ENCODE results near the gene FKBP2. TPM values are rescaled to one million over a fixed set of nuclear protein-coding genes. Genes with fewer than 3 reads are reported as not detected.
A peak's percentile ranks its signal among the peaks of the same experiment; 100 is the strongest.

The FKBP2 gene
- 32.7 TPM for total RNA-seq (ENCODE audit: insufficient read depth, low replicate concordance)

- peak; percentile 98 for DNase-seq (ENCODE audit: low spot score)
Observed at GRCh38 chr11:64240435-64241240, at the start of gene FKBP2. Gene FKBP2, plus strand, starts transcription at chr11:64241095. Its CDS starts 1,293 bp downstream, at chr11:64242388.

DNA sequence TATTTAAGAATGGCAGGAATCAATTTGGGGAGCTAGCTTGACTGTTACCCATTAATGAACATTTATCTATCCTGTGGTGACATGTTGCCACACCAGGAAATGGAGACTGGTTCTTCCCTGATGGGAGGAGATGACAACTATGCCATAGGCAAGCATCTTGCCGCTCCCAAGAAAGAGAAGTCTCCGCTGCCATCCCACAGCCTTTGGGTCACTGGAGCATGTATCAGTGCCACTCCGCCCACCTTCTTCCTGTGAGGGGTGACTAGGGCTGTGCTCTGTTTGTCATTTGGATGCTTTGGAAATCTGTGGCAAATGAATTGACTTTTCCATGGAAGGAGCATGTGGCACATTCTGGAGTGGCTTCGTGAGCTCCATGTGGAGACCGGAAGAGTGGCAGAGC lies 48.5 kb upstream of the FKBP2 start:
- no peak for DNase-seq (ENCODE audit: low spot score)

GRCh38 chr11:64196626-64197025 lies 44.3 kb upstream of the FKBP2 start:
- DNase-seq (ENCODE audit: low spot score), result no peak

- no peak for DNase-seq (ENCODE audit: low spot score)
Observed at GRCh38 chr11:64198511-64198910, 42.4 kb upstream of the FKBP2 start.

GRCh38 chr11:64201543-64201942 lies 39.4 kb upstream of the FKBP2 start:
- no peak for DNase-seq (ENCODE audit: low spot score)

GRCh38 chr11:64202992-64203391 lies 37.9 kb upstream of the FKBP2 start:
- DNase-seq (ENCODE audit: low spot score), result no peak

GRCh38 chr11:64203421-64204079 lies 37.3 kb upstream of the FKBP2 start:
- DNase-seq (ENCODE audit: low spot score), result no peak

DNA sequence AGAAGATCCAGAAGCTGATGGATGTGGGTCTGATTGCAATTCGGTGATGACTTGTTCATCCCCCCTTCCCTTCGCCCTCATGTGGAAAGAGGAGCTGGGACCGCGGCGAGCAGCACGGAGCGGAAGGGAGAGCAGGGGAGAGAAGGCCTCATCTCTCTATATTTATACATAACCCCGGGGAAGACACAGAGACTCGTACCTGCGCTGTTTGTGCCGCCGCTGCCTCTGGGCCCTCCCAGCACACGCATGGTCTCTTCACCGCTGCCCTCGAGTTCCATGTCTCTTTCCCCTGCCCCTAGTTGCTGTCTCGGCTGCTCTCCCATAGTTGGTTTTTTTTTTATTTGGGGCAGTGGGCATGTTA lies 36.8 kb upstream of the FKBP2 start:
- no peak for DNase-seq (ENCODE audit: low spot score)

DNA sequence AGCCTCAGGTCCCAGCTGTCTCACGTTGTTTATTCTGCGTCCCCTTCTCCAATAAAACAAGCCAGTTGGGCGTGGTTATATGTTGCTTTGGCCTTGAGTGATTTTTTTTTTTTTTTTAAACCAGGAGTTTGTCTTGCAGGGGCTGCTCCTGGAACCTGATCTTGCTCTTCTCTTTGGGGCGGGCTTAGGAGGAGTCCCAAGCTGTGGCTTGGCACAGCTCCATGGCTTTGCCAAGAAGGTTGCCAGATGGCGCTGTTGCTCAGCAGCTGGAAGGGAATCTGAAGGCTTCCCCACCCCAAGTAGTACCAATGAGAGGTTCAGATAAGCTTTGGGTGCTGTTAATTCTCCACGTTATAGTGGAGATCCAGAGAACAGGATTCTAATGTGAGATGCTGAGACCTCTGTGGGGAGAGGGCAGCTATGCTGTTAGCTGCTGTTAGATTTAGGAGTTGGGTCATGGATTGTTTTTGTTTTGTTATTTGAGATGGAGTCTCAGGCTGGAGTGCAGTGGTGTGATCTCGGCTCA lies 36.4 kb upstream of the FKBP2 start:
- peak; percentile 93 for DNase-seq (ENCODE audit: low spot score)

GRCh38 chr11:64206457-64207255 lies 34.2 kb upstream of the FKBP2 start, which contains the start of gene FERMT3:
Gene FERMT3, plus strand, starts transcription at chr11:64206721. Its CDS starts 644 bp downstream, at chr11:64207365.
- no peak for DNase-seq (ENCODE audit: low spot score)

DNA sequence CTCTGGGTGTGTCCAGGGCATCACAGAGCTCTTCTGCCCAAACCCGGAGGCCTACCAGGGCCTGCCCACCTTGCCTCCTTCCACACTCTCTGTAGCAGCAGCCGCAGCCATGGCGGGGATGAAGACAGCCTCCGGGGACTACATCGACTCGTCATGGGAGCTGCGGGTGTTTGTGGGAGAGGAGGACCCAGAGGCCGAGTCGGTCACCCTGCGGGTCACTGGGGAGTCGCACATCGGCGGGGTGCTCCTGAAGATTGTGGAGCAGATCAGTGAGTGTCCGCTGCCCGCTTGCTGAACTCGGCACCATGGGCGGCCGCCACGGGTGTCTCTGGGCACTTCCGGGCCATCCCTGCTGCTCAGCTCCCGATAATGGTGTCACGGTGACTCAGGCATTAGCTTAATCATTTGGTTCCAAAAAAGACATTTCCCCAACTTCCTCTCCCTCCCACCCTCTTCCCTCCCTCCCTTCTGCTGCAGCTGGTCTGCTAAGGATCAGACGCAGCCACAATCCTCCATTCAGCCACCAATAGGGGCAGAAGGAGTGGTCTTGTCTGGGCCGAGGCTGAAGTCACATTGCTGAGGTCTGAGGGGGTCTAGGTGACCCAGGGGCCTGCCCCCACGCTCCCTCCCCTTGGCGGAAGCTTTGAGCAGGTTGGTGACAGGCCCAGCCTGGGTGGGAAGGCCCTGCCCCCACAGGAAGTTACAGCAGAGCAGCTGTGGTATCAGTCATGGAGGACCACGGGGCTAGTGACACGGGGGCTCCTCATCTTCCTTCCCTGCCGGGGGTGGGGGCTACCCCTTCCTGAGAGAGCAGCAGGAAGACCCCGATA lies 33.4 kb upstream of the FKBP2 start:
- peak; percentile 39 for DNase-seq (ENCODE audit: low spot score)

DNA sequence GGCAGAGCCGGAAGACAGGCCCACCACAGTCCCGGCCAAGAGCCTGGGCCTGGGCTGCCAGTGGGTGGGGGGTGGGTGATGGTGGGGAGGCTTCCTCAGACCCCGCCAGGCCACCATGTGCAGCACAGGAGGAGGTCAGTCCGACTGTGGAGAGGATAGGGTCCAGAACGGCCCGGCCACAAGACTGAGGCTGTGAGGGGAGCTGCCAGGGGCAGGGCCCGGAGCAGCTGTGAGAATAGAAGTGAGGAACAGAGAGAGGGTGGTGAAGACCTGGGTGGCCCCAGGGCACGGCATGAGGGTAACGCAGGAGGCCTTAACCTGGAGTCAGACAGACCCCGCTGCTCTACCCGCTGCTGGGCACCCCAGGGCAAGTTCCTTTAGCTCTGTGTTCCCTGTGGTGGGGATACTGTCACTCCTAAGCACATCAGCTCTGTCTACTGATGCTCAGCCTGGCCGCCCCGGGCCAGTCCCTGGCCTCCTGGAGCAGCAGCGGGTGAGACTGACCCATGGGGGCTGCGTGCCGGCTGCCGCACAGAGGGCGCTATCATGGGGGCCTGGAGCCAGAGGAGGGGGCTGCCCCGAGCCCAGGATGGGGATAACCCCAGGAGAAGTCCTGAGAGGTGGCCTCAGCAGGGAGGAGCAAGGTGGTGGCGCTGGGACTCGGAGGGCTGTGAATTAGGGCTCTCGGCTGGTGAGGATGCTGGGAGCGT lies 32.7 kb upstream of the FKBP2 start:
- DNase-seq (ENCODE audit: low spot score), result no peak

DNA sequence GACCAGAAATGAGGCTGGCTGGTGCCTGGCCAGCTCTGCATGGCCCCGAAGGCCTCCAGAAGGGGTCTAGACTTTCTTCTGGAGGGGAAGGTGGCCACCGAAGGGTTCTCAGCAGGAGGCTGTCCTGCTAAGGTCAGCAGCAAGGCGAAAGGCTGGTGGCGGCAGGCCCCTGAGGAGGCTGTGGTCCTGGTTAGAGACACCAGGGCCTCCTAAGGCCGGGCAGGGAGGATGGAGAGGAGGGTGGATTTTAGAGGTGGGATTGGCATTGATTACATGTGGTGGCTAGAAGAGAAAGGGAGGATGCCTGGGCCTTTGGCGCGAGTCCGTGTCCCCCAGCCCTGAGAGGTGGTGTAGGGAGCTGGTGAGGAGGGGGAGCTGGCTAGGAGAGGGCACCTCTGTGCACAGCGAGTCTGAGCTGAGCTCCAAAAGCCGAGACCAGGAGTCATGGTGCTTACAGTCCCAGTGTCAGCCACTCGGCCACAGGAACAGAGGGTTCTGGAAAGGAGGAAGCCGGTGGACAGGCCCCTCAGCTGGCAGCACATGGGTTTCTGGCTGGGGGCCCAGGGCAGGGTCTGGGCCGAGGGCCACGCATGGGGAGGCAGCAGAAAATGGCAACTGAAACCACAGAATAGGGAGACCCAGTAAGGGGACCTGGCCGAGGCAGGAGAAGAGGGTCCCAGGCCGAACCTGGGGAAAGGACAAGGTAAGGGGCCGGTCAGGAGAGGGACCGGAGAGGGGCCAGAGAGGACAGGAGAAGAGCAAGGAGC lies 31.9 kb upstream of the FKBP2 start:
- DNase-seq (ENCODE audit: low spot score), result no peak

- DNase-seq (ENCODE audit: low spot score), result no peak
Observed at GRCh38 chr11:64209563-64209843, 31.4 kb upstream of the FKBP2 start.

DNA sequence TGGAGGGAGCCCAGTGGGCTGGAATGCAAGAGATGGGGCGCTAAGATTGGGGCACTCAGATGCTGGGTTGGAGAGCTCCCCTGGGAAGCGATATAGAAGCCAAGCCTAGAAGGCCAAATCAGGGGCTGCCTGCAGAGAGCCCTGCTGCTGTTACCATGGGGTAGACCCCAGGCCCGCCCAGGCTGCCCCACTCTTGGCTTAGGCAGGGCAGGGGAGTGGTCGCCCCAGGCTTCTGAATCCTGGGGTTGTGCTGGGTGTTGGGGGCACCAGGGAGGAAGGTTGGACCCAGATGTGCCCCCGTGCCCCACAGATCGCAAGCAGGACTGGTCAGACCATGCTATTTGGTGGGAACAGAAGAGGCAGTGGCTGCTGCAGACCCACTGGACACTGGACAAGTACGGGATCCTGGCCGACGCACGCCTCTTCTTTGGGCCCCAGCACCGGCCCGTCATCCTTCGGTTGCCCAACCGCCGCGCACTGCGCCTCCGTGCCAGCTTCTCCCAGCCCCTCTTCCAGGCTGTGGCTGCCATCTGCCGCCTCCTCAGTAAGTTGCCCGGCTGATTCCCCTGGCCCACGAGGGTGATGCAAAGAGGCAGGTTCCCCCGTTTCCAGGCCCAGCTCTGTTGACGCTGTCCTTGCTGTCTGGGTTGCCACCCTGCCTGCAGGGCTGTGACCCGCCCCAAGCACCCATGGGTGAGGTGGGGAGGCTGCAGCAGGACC lies 30.4 kb upstream of the FKBP2 start:
- DNase-seq (ENCODE audit: low spot score), result no peak

DNA sequence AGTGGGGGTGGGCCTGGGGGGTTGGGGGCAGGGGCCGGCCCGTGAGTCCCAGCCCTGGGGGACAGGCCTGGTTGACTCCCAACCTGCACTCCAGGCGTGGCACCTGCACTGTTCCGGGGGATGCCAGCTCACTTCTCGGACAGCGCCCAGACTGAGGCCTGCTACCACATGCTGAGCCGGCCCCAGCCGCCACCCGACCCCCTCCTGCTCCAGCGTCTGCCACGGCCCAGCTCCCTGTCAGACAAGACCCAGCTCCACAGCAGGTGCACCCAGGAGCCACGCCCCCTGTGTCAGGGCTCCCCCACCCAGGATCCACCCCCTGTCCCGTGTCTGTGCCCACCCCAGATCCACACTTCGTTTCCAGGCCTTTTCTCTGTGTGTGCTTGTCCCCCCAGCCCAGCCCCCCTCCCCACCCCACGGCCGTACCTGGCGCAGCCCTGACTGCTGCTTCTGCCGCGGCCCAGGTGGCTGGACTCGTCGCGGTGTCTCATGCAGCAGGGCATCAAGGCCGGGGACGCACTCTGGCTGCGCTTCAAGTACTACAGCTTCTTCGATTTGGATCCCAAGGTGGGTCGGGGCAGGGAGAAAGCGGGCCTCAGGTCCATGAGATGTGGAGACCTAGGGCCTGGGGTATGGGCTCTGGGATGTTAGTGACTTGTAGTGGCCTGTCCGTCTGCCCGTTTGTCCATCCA lies 29.6 kb upstream of the FKBP2 start:
- no peak for DNase-seq (ENCODE audit: low spot score)

DNA sequence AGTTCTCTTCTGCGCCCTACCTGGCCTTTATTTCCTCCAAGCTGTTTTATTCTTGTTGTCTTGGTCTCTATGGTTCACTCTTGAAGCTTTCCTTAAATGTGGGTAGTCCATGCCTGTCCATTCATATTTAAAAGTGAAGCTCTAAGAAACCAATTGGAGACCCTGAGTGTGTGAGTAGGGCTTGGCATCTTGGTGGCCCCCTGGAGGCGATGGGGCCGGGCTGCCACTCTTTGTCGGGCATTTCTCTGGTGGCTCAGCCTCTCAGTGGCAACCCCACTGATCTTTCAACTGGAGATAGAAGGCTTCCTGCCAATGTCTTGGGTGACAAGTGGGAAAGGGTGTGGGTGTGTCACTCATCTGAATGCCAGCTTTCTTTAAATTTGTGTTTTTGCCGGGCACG lies 24.0 kb upstream of the FKBP2 start:
- no peak for DNase-seq (ENCODE audit: low spot score)

- DNase-seq (ENCODE audit: low spot score), result no peak
Observed at GRCh38 chr11:64218628-64219353, 22.1 kb upstream of the FKBP2 start.
